ENCODE data around the gene CNTN4. TPM values are rescaled to one million over a fixed set of nuclear protein-coding genes. Genes with fewer than 3 reads are reported as not detected.

Gene CNTN4
- total and polyA plus RNA-seq, 2 of the 8 experiments (the other 6 are each of a cell fraction or from before 2014, with no cell fraction given): 0.41 to 2.2 TPM

- no peak overlapping the region for H2BK5ac ChIP-seq (ENCODE audit: low read depth, low read length)
- H3K18ac ChIP-seq (ENCODE audit: extremely low read depth, low read length): no peak overlapping the region
- H2BK20ac ChIP-seq (ENCODE audit: low read length): no peak overlapping the region
- no peaks in the 10 kb centered on the region for H3K79me1 ChIP-seq (ENCODE audit: low read depth, low read length)
- no peak overlapping the region for H4K8ac ChIP-seq (ENCODE audit: extremely low read depth, insufficient read depth, low read length)
- H2AK5ac ChIP-seq (ENCODE audit: low read depth, low read length): no peak overlapping the region
- ChIA-PET CTCF (ENCODE audit: partially characterized antibody) (no interaction called here), POLR2A (ENCODE audit: partially characterized antibody) (no interaction called here)
- H3K27me3 ChIP-seq (replicated peaks in 1 of 4; ENCODE audit: control insufficient read depth in 3 of 4, extremely low read depth in 1 of 4, insufficient read depth in 3 of 4, low read length in 3 of 4): no peaks in the 10 kb centered on the region
- H3K4me2 ChIP-seq (ENCODE audit: insufficient read depth in 1 of 2, low read depth in 2 of 2, low read length in 2 of 2): no peak overlapping the region
- H2BK15ac ChIP-seq (ENCODE audit: low read length): no peak overlapping the region
- H3K79me2 ChIP-seq (ENCODE audit: control insufficient read depth in 1 of 2, insufficient read depth in 2 of 2, low read length in 2 of 2): no peaks in the 10 kb centered on the region
- no peak overlapping the region for H2BK120ac ChIP-seq (replicated peaks; ENCODE audit: low read depth, low read length)
- H3K14ac ChIP-seq (ENCODE audit: insufficient read length): no peak overlapping the region
- no peak overlapping the region for H3K56ac ChIP-seq (replicated peaks; ENCODE audit: insufficient read length, low read depth, low read length)
- H4K5ac ChIP-seq (ENCODE audit: insufficient read length, low read depth, low read length): no peak overlapping the region
- no peaks in the 10 kb centered on the region for H4K20me1 ChIP-seq (replicated peaks in 1 of 2; ENCODE audit: control insufficient read depth in 1 of 2, insufficient read depth in 2 of 2, low read length in 2 of 2)
- FAIRE-seq (no peak), DNase-seq (ENCODE audit: low read depth in 1 of 2, low spot score in 2 of 2) (no peak)
- H3K4ac ChIP-seq (replicated peaks; ENCODE audit: insufficient read length, low read depth, low read length): no peak overlapping the region
- H3K27ac ChIP-seq (ENCODE audit: low read depth, low read length): no peak overlapping the region
- no peak overlapping the region for H2BK12ac ChIP-seq (ENCODE audit: low read depth, low read length)
- H3K9ac ChIP-seq (replicated peaks in 1 of 4; ENCODE audit: extremely low read depth in 1 of 4, low read depth in 3 of 4, low read length in 3 of 4): no peak overlapping the region
- no peaks in the 10 kb centered on the region for H3K36me3 ChIP-seq (ENCODE audit: control insufficient read depth in 2 of 4, insufficient read depth in 4 of 4, low read length in 3 of 4)
- H3K23me2 ChIP-seq (ENCODE audit: low read depth, low read length): no peaks in the 10 kb centered on the region
- H3K23ac ChIP-seq (ENCODE audit: insufficient read length): no peak overlapping the region
- peaks cover 0 to 6% (median 5%) of the 10 kb centered on the region in 4 experiments; a peak in 5 of 7 replicates for H3K4me1 ChIP-seq (replicated peaks in 1 of 4; ENCODE audit: control insufficient read depth in 3 of 4, insufficient read depth in 4 of 4, low read length in 3 of 4)
- no peaks in the 10 kb centered on the region for H3K9me3 ChIP-seq (ENCODE audit: insufficient read depth in 2 of 2, low read depth in 1 of 2, low read length in 1 of 2)
- H3K4me3 ChIP-seq (ENCODE audit: extremely low read depth in 1 of 4, insufficient read depth in 2 of 4, low read depth in 3 of 4, low read length in 4 of 4): no peak overlapping the region
- H4K91ac ChIP-seq (replicated peaks; ENCODE audit: insufficient read length, low read length): no peak overlapping the region
- WGBS, 2 experiments (ENCODE audit: extremely low coverage in 1 of 2, insufficient coverage in 1 of 2, insufficient read length in 1 of 2, insufficient replicate concordance in 2 of 2, low coverage in 1 of 2, low lambda C conversion rate in 2 of 2, missing lambda C conversion rate in 1 of 2): 95% methylated on average over 4 of the region's 4 CpGs; no CpG with 5 or more reads in 1 of the 2 experiments
- 0 out of 2 replicates have a peak overlapping the region, but pooled peaks have one; percentile 20 for H2AFZ ChIP-seq (ENCODE audit: low read length)
- no peak for TF ChIP-seq CBX5 (IDR thresholded peaks at IDR 0.05; ENCODE audit: low read depth, low read length)
Observed at GRCh38 chr3:3105815-3106214, 1007.1 kb downstream of the CNTN4 start.
